Muscle of leg (tissue), 11 donors: Measurements from ENCODE around the gene LGALS7B. TPM values are rescaled to one million over a fixed set of nuclear protein-coding genes. Genes with fewer than 3 reads are reported as not detected.
"Not testable (repeated sequence)": the region's sequence is repeated elsewhere in the genome, so short reads cannot be mapped to it uniquely, and the experiment has no call there.

Source experiments
- DNase-seq: peaks from one replicate; pipeline ENCODE4 v3.0.0; 2013
- H3K27ac ChIP-seq: one replicate; pipeline ENCODE4 v1.5.1; 2013; ENCODE audit warnings: mild to moderate bottlenecking, low read length, control low read depth
- H3K27me3 ChIP-seq: one replicate; pipeline ENCODE4 v1.6.1; 2013; ENCODE audit warnings: low read length; ENCODE audit not compliant: control insufficient read depth, insufficient read depth
- H3K36me3 ChIP-seq: one replicate; pipeline ENCODE4 v1.6.1; 2013; ENCODE audit warnings: low read length; ENCODE audit not compliant: control insufficient read depth, insufficient read depth
- H3K4me1 ChIP-seq: one replicate; pipeline ENCODE4 v1.6.1; 2013; ENCODE audit warnings: low read length; ENCODE audit not compliant: control insufficient read depth, insufficient read depth
- H3K4me3 ChIP-seq: one replicate; pipeline ENCODE4 v1.5.1; 2013; ENCODE audit warnings: low read length, control low read depth
- H3K9me3 ChIP-seq: replicated peaks from 2 replicates; pipeline ENCODE4 v1.6.1; 2013; ENCODE audit warnings: low read depth, low read length; ENCODE audit not compliant: control insufficient read depth
- WGBS: methylation state at CpG from one replicate; pipeline ENCODE4 v1.1.5; 2013; ENCODE audit warnings: missing lambda C conversion rate; ENCODE audit not compliant: insufficient coverage; 5-methylcytosine and 5-hydroxymethylcytosine counted together
- polyA plus RNA-seq, 8 donors: library from polyadenylated mRNA; unstranded; fragments of 120-200 nt; gene quantifications; one replicate each; pipeline versions ENCODE4 v1.2.1 to v1.2.3, GENCODE V29; 2013; ENCODE audit warnings: inconsistent platforms in 1 of 8, low replicate concordance in 1 of 8; ENCODE audit not compliant: insufficient read length in 8 of 8, insufficient read depth in 1 of 8
- total RNA-seq: library from RNA; stranded (reverse); fragments of 120-200 nt; gene quantifications from one replicate; pipeline ENCODE4 v1.2.4, GENCODE V29; 2013

Gene LGALS7B
- total and polyA plus RNA-seq, 9 donors: 0.45 to 44.5 (median 1.2) TPM; not detected in 1

GRCh38 chr19:38744874-38745273, 44.1 kb upstream of the LGALS7B start:
- Histone ChIP-seq H3K36me3 (no peaks in the 10 kb centered on the region), H3K27ac (no peak overlapping the region), H3K4me3 (no peak overlapping the region), H3K4me1 (no peaks in the 10 kb centered on the region), H3K9me3 (no peaks in the 10 kb centered on the region), H3K27me3 (no peaks in the 10 kb centered on the region)
- DNase-seq: no peak
- WGBS: 72% methylated on average over 4 of the region's 6 CpGs

- H3K27ac ChIP-seq: no peak overlapping the region
- H3K4me3 ChIP-seq: no peak overlapping the region
- DNase-seq: no peak
- H3K27me3 ChIP-seq: no peaks in the 10 kb centered on the region
- H3K4me1 ChIP-seq: no peaks in the 10 kb centered on the region
- H3K9me3 ChIP-seq: no peaks in the 10 kb centered on the region
- WGBS: 73% methylated on average over 5 of the region's 7 CpGs
- no peaks in the 10 kb centered on the region for H3K36me3 ChIP-seq
These were observed 43.7 kb upstream of the LGALS7B start for GRCh38 chr19:38745316-38745715.

DNA sequence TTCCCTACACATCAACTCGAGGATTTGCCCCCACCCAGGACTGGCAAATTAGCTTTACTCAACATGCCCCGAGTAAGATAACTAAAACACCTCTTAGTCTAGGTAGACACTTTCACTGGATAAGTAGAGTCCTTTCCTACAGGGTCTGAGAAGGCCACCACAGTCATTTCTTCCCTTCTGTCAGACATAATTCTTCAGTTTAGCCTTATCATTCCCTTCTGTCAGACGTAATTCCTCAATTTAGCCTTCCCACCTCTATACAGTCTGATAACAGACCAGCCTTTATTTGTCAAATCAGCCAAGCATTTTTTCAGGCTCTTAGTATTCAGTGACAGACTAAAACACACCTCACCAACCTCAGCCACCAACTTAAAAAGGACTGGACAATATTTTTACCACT, 35.2 kb upstream of the LGALS7B start:
- not testable (repeated sequence) for H3K27ac ChIP-seq
- 68% methylated on average over 2 of the region's 3 CpGs for WGBS

GRCh38 chr19:38754196-38754595, 34.8 kb upstream of the LGALS7B start:
- not testable (repeated sequence) for H3K27me3 ChIP-seq, H3K27ac ChIP-seq, DNase-seq, H3K9me3 ChIP-seq, H3K36me3 ChIP-seq, H3K4me1 ChIP-seq, H3K4me3 ChIP-seq
- no CpG with 5 or more reads among the region's 2 CpGs for WGBS

More for the DNA sequence above, 35.2 kb upstream of the LGALS7B start:
- H3K36me3 ChIP-seq, H3K4me1 ChIP-seq, H3K27me3 ChIP-seq, H3K9me3 ChIP-seq, DNase-seq, H3K4me3 ChIP-seq: not testable (repeated sequence)

GRCh38 chr19:38759590-38760003, 29.4 kb upstream of the LGALS7B start:
- no peaks in the 10 kb centered on the region for H3K4me1 ChIP-seq
- H3K4me3 ChIP-seq: no peak overlapping the region
- 76% methylated on average over 7 of the region's 10 CpGs for WGBS
- no peak overlapping the region for H3K27ac ChIP-seq
- no peaks in the 10 kb centered on the region for H3K36me3 ChIP-seq
- H3K9me3 ChIP-seq: no peaks in the 10 kb centered on the region
- DNase-seq: peak; percentile 32
- no peaks in the 10 kb centered on the region for H3K27me3 ChIP-seq

GRCh38 chr19:38760805-38761517, 28.0 kb upstream of the LGALS7B start:
- H3K9me3 ChIP-seq, H3K27ac ChIP-seq, H3K4me3 ChIP-seq, DNase-seq, H3K4me1 ChIP-seq, H3K36me3 ChIP-seq, H3K27me3 ChIP-seq: not testable (repeated sequence)
- WGBS: no CpG with 5 or more reads among the region's 6 CpGs

- WGBS: 89% methylated on average over 4 of the region's 9 CpGs
- H3K27ac ChIP-seq, H3K4me1 ChIP-seq, H3K27me3 ChIP-seq, H3K36me3 ChIP-seq, H3K9me3 ChIP-seq, DNase-seq, H3K4me3 ChIP-seq: not testable (repeated sequence)
These were observed 27.1 kb upstream of the LGALS7B start for GRCh38 chr19:38761884-38762389.

DNA sequence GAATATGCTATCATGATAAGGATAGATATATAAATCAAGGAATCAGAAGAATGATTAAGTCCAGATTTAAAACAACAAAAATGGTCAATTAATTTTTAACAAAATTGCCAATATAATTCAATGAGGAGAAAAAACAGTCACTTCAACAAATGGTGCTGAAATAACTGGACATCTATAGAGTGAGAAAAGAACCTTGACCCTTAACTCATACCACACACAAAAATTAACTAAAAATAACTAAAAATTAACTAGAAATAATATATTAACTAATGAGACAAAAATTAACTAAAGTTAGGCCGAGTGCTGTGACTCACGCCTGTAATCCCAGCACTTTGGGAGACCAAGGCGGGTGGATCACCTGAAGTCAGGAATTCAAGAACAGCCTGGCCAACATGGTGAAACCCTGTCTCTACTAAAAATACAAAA, 25.2 kb upstream of the LGALS7B start:
- no peak for DNase-seq
- Histone ChIP-seq H3K36me3 (no peaks in the 10 kb centered on the region), H3K27me3 (no peaks in the 10 kb centered on the region), H3K4me1 (no peaks in the 10 kb centered on the region), H3K27ac (no peak overlapping the region), H3K4me3 (no peak overlapping the region), H3K9me3 (no peaks in the 10 kb centered on the region)
- WGBS: no CpG with 5 or more reads among the region's 3 CpGs

DNA sequence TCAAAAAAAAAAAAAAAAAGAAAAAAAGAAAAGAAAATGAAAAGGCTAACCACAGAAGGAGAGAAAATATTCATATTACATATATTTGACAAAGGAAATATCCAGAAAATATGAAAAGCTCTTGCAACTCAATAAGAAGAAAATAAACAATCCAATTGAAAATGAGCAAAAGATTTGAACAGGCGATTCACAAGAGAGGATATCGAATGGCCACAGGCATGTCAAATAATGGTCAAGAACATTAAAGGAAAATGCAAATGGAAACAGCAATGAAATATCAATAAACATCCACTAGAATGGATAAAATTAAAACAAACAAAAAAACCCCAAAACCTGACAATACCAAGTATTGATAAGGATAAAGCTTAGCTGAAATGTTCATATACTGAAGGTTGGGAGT, 23.8 kb upstream of the LGALS7B start:
- no CpG with 5 or more reads among the region's 2 CpGs for WGBS
- peaks cover 8% of the 10 kb centered on the region for H3K4me1 ChIP-seq
- H3K36me3 ChIP-seq: no peaks in the 10 kb centered on the region
- DNase-seq: no peak
- no peak overlapping the region for H3K4me3 ChIP-seq
- no peaks in the 10 kb centered on the region for H3K9me3 ChIP-seq
- H3K27me3 ChIP-seq: no peaks in the 10 kb centered on the region
- H3K27ac ChIP-seq: no peak overlapping the region

DNA sequence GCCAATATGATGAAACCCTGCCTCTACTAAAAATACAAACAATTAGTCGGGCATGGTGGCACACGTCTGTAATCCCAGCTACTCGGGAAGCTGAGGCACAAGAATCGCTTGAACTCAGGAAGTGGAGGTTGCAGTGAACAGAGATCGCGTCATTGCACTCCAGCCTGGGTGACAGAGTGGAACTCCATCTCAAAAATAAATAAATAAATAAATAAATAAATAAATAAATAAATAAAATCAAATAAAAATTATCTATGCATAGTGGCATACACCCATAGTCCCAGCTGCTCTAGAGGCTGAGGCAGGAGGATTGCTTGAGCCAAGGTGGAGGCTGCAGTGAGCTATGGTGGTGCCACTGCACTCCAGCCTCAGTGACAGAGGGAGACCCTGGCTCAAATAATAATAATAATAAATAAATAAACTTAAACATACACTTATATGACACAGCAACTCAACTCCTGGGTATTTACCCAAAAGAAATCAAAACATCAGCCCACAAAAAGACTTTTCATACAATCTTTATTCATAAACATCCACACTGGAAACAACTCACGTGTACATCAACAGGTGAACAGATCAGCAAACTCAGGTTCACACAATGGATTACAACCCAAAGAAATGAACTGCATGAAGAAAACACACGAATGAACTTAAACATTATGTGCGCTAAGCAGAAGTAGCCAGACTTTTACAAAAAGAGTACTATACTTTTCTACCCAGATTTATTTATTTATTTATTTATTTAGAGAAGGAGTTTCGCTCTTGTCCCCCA, 22.5 kb upstream of the LGALS7B start:
- no peak overlapping the region for H3K27ac ChIP-seq
- no peaks in the 10 kb centered on the region for H3K36me3 ChIP-seq
- 40% methylated on average over 1 of the region's 10 CpGs for WGBS

More for the DNA sequence above, 22.5 kb upstream of the LGALS7B start:
- peaks cover 8% of the 10 kb centered on the region for H3K4me1 ChIP-seq
- no peaks in the 10 kb centered on the region for H3K9me3 ChIP-seq
- DNase-seq: no peak
- H3K4me3 ChIP-seq: no peak overlapping the region
- no peaks in the 10 kb centered on the region for H3K27me3 ChIP-seq
